Measurements from ENCODE around the gene POMGNT1.

POMGNT1 gene

GRCh38 chr1:46159516-46159915, 38.7 kb downstream of the POMGNT1 start:
- no peaks in the 10 kb centered on the region for H3K9me3 ChIP-seq (ENCODE audit: control insufficient read depth, low read length)
- WGBS, 2 experiments: 88 to 93% methylated on average over 3 of the region's 3 CpGs
- H3K27me3 ChIP-seq (ENCODE audit: control insufficient read depth, insufficient read depth, low read length, poor library complexity, severe bottlenecking): no peaks in the 10 kb centered on the region
- H3K4me3 ChIP-seq (ENCODE audit: insufficient read depth, low read depth, low read length): no peak overlapping the region
- H3K4me1 ChIP-seq (ENCODE audit: control insufficient read depth, insufficient read depth, low read length): no peaks in the 10 kb centered on the region
- H3K27ac ChIP-seq (ENCODE audit: insufficient read depth, low read depth, low read length, poor library complexity, severe bottlenecking): no peak overlapping the region
- no peaks in the 10 kb centered on the region for H3K36me3 ChIP-seq (ENCODE audit: control insufficient read depth, insufficient read depth, low read length)

GRCh38 chr1:46158312-46159281, 39.6 kb downstream of the POMGNT1 start:
- H3K4me1 ChIP-seq (ENCODE audit: control insufficient read depth, insufficient read depth, low read length): no peaks in the 10 kb centered on the region
- no peaks in the 10 kb centered on the region for H3K27me3 ChIP-seq (ENCODE audit: control insufficient read depth, insufficient read depth, low read length, poor library complexity, severe bottlenecking)
- 88 to 92% methylated on average over 13 of the region's 13 CpGs for WGBS, 2 experiments
- H3K4me3 ChIP-seq (ENCODE audit: insufficient read depth, low read depth, low read length): no peak overlapping the region
- H3K36me3 ChIP-seq (ENCODE audit: control insufficient read depth, insufficient read depth, low read length): no peaks in the 10 kb centered on the region
- H3K27ac ChIP-seq (ENCODE audit: insufficient read depth, low read depth, low read length, poor library complexity, severe bottlenecking): no peak overlapping the region
- no peaks in the 10 kb centered on the region for H3K9me3 ChIP-seq (ENCODE audit: control insufficient read depth, low read length)

- H3K4me3 ChIP-seq (ENCODE audit: insufficient read depth, low read depth, low read length): no peak overlapping the region
- H3K36me3 ChIP-seq (ENCODE audit: control insufficient read depth, insufficient read depth, low read length): no peaks in the 10 kb centered on the region
- 80 to 93% methylated on average over 1 of the region's 1 CpG for WGBS, 2 experiments
- no peak overlapping the region for H3K27ac ChIP-seq (ENCODE audit: insufficient read depth, low read depth, low read length, poor library complexity, severe bottlenecking)
- H3K9me3 ChIP-seq (ENCODE audit: control insufficient read depth, low read length): no peaks in the 10 kb centered on the region
- no peaks in the 10 kb centered on the region for H3K4me1 ChIP-seq (ENCODE audit: control insufficient read depth, insufficient read depth, low read length)
- H3K27me3 ChIP-seq (ENCODE audit: control insufficient read depth, insufficient read depth, low read length, poor library complexity, severe bottlenecking): no peaks in the 10 kb centered on the region
These were observed 40.3 kb downstream of the POMGNT1 start for GRCh38 chr1:46157916-46158311.

GRCh38 chr1:46153732-46154131, 44.5 kb downstream of the POMGNT1 start:
- WGBS, 2 experiments: 87 to 95% methylated on average over 1 of the region's 1 CpG
- Histone ChIP-seq H3K4me3 (ENCODE audit: insufficient read depth, low read depth, low read length) (no peak overlapping the region), H3K9me3 (ENCODE audit: control insufficient read depth, low read length) (no peaks in the 10 kb centered on the region), H3K4me1 (ENCODE audit: control insufficient read depth, insufficient read depth, low read length) (no peaks in the 10 kb centered on the region), H3K27ac (ENCODE audit: insufficient read depth, low read depth, low read length, poor library complexity, severe bottlenecking) (no peak overlapping the region), H3K36me3 (ENCODE audit: control insufficient read depth, insufficient read depth, low read length) (no peaks in the 10 kb centered on the region), H3K27me3 (ENCODE audit: control insufficient read depth, insufficient read depth, low read length, poor library complexity, severe bottlenecking) (no peaks in the 10 kb centered on the region)

GRCh38 chr1:46153228-46153627, 45.0 kb downstream of the POMGNT1 start:
- H3K4me3 ChIP-seq (ENCODE audit: insufficient read depth, low read depth, low read length): no peak overlapping the region
- H3K27ac ChIP-seq (ENCODE audit: insufficient read depth, low read depth, low read length, poor library complexity, severe bottlenecking): no peak overlapping the region
- H3K4me1 ChIP-seq (ENCODE audit: control insufficient read depth, insufficient read depth, low read length): no peaks in the 10 kb centered on the region
- 95% methylated on average over 1 of the region's 1 CpG for WGBS, 2 experiments
- H3K9me3 ChIP-seq (ENCODE audit: control insufficient read depth, low read length): no peaks in the 10 kb centered on the region
- no peaks in the 10 kb centered on the region for H3K27me3 ChIP-seq (ENCODE audit: control insufficient read depth, insufficient read depth, low read length, poor library complexity, severe bottlenecking)
- no peaks in the 10 kb centered on the region for H3K36me3 ChIP-seq (ENCODE audit: control insufficient read depth, insufficient read depth, low read length)

- WGBS, 2 experiments: 90 to 94% methylated on average over 3 of the region's 3 CpGs
These were observed 46.2 kb downstream of the POMGNT1 start for GRCh38 chr1:46152016-46152415.

GRCh38 chr1:46150085-46150484, 48.1 kb downstream of the POMGNT1 start:
- Histone ChIP-seq H3K4me3 (ENCODE audit: insufficient read depth, low read depth, low read length) (no peak overlapping the region), H3K27ac (ENCODE audit: insufficient read depth, low read depth, low read length, poor library complexity, severe bottlenecking) (no peak overlapping the region)
- 96 to 100% methylated on average over 2 of the region's 2 CpGs for WGBS, 2 experiments

More at GRCh38 chr1:46152016-46152415, 46.2 kb downstream of the POMGNT1 start:
- Histone ChIP-seq H3K4me1 (ENCODE audit: control insufficient read depth, insufficient read depth, low read length) (no peaks in the 10 kb centered on the region), H3K36me3 (ENCODE audit: control insufficient read depth, insufficient read depth, low read length) (no peaks in the 10 kb centered on the region), H3K27ac (ENCODE audit: insufficient read depth, low read depth, low read length, poor library complexity, severe bottlenecking) (no peak overlapping the region), H3K27me3 (ENCODE audit: control insufficient read depth, insufficient read depth, low read length, poor library complexity, severe bottlenecking) (no peaks in the 10 kb centered on the region), H3K4me3 (ENCODE audit: insufficient read depth, low read depth, low read length) (no peak overlapping the region), H3K9me3 (ENCODE audit: control insufficient read depth, low read length) (no peaks in the 10 kb centered on the region)

GRCh38 chr1:46148318-46148717, 49.9 kb downstream of the POMGNT1 start:
- Histone ChIP-seq H3K27me3 (ENCODE audit: control insufficient read depth, insufficient read depth, low read length, poor library complexity, severe bottlenecking) (no peaks in the 10 kb centered on the region), H3K4me3 (ENCODE audit: insufficient read depth, low read depth, low read length) (no peak overlapping the region), H3K4me1 (ENCODE audit: control insufficient read depth, insufficient read depth, low read length) (no peaks in the 10 kb centered on the region), H3K36me3 (ENCODE audit: control insufficient read depth, insufficient read depth, low read length) (no peaks in the 10 kb centered on the region), H3K27ac (ENCODE audit: insufficient read depth, low read depth, low read length, poor library complexity, severe bottlenecking) (no peak overlapping the region), H3K9me3 (ENCODE audit: control insufficient read depth, low read length) (no peaks in the 10 kb centered on the region)
- 85 to 92% methylated on average over 2 of the region's 2 CpGs for WGBS, 2 experiments

More at GRCh38 chr1:46150085-46150484, 48.1 kb downstream of the POMGNT1 start:
- no peaks in the 10 kb centered on the region for H3K4me1 ChIP-seq (ENCODE audit: control insufficient read depth, insufficient read depth, low read length)
- H3K27me3 ChIP-seq (ENCODE audit: control insufficient read depth, insufficient read depth, low read length, poor library complexity, severe bottlenecking): no peaks in the 10 kb centered on the region
- H3K36me3 ChIP-seq (ENCODE audit: control insufficient read depth, insufficient read depth, low read length): no peaks in the 10 kb centered on the region
- no peaks in the 10 kb centered on the region for H3K9me3 ChIP-seq (ENCODE audit: control insufficient read depth, low read length)

Data from ectodermal cell (in vitro differentiated cells).